ENCODE measurements around the gene MAP2K7. TPM values are rescaled to one million over a fixed set of nuclear protein-coding genes. Genes with fewer than 3 reads are reported as not detected.
"Not testable (repeated sequence)": the region's sequence is repeated elsewhere in the genome, so short reads cannot be mapped to it uniquely, and the experiment has no call there.

MAP2K7 gene
- total RNA-seq, 1 experiment from 2014 or later, result 39.4 TPM

DNA sequence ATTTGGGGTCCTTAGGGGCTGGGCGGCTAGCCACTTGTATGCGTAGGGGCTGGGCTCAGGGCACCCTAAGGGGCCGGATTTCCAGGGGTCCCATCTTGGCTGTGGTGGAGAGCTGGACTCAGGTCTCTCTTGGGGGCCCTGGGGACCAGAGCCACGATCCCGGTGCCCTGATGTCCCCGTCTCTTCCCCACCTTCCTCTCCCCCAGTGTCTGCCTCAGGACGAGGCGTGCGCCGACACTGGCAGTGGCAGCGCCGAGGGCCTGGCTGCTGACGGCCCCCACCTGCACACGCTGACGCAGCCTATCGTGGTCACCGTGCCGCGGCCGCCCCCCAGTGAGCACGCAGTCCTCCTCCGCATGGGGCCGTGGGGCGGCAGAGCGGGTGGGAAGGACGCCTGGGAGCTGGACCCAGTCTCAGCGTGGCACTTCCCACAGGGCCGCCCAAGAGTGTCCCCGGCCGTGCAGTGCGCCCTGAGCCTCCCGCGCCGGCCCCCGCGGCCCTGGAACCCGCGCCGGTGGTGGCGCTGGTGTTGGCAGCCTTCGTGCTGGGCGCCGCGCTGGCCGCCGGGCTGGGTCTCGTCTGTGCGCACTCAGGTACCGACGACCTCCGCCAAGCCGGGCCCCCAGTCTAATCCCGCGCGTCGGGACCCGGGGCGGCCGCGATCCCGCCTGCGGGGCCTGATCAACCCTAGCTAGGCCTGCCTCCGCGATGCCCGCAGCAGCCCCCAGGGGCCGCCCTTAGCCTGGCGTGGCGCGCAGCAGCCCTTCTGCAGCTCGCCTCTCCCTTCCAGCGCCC lies 13.8 kb downstream of the MAP2K7 start (continued):
- TF ChIP-seq, protein P1, sequence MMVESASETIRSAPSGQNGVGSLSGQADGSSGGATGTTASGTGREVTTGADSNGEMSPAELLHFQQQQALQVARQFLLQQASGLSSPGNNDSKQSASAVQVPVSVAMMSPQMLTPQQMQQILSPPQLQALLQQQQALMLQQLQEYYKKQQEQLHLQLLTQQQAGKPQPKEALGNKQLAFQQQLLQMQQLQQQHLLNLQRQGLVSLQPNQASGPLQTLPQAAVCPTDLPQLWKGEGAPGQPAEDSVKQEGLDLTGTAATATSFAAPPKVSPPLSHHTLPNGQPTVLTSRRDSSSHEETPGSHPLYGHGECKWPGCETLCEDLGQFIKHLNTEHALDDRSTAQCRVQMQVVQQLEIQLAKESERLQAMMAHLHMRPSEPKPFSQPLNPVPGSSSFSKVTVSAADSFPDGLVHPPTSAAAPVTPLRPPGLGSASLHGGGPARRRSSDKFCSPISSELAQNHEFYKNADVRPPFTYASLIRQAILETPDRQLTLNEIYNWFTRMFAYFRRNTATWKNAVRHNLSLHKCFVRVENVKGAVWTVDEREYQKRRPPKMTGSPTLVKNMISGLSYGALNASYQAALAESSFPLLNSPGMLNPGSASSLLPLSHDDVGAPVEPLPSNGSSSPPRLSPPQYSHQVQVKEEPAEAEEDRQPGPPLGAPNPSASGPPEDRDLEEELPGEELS (CRISPR knock-in tag; IDR thresholded peaks at IDR 0.05), result no peak; the same call in 1 of the 2 replicates
- TF ChIP-seq, protein P2, sequence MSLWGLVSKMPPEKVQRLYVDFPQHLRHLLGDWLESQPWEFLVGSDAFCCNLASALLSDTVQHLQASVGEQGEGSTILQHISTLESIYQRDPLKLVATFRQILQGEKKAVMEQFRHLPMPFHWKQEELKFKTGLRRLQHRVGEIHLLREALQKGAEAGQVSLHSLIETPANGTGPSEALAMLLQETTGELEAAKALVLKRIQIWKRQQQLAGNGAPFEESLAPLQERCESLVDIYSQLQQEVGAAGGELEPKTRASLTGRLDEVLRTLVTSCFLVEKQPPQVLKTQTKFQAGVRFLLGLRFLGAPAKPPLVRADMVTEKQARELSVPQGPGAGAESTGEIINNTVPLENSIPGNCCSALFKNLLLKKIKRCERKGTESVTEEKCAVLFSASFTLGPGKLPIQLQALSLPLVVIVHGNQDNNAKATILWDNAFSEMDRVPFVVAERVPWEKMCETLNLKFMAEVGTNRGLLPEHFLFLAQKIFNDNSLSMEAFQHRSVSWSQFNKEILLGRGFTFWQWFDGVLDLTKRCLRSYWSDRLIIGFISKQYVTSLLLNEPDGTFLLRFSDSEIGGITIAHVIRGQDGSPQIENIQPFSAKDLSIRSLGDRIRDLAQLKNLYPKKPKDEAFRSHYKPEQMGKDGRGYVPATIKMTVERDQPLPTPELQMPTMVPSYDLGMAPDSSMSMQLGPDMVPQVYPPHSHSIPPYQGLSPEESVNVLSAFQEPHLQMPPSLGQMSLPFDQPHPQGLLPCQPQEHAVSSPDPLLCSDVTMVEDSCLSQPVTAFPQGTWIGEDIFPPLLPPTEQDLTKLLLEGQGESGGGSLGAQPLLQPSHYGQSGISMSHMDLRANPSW (CRISPR knock-in tag; conservative IDR thresholded peaks at IDR 0.05; ENCODE audit: low read depth), result no peak

DNA sequence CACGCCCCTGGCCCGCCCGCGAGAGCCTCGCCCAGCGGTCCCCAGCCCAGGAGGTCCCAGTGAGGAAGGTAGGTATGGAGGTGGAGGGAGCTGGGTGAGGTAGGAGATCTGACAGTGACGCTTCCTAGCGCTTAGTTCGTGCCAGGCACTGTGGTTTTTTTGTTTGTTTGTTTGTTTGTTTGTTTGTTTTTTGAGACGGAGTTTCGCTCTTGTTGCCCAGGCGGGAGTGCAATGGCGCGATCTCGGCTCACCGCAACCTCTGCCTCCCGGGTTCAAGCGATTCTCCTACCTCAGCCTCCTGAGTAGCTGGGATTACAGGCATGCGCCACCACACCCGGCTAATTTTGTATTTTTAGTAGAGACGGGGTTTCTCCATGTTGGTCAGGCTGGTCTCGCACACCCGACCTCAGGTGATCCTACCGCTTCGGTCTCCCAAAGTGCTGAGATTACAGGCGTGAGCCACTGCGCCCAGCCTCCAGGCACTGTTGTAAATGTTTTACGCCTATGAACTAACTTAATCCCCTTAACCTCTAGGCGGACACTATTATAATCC lies 14.5 kb downstream of the MAP2K7 start:
- H3K36me3 Mint-ChIP-seq; ATAC-seq; H3K9me3 Mint-ChIP-seq; H3K4me1 Mint-ChIP-seq; DNase-seq (ENCODE audit: low spot score); H3K27ac Mint-ChIP-seq: not testable (repeated sequence)
- ChIA-PET POLR2A (interaction anchor here (1.0 to 1.5 kb wide), 2 partner anchors 49 to 56 kb away, joined by 4 to 6 read pairs; no protein-coding TSS in a partner anchor), CTCF (interaction anchor here (0.7 to 7.2 kb wide), 23 partner anchors 8 to 154 kb away, joined by 3 to 70 read pairs (median 5); partner anchors contain the start of genes EVI5L, LRRC8E, MAP2K7 and PRR36)
- TF ChIP-seq, protein P1 (CRISPR knock-in tag; IDR thresholded peaks at IDR 0.05), result 0 out of 2 replicates have a peak, but pooled peaks have one; percentile 53
- TF ChIP-seq ZNF423 (CRISPR knock-in tag; IDR thresholded peaks at IDR 0.05), result peak; percentile 87; the same call in 1 of the 2 replicates
- H3K4me3 Mint-ChIP-seq, result peak overlapping the region; percentile 63
- peaks cover 57% of the 10 kb centered on the region for H3K27me3 Mint-ChIP-seq (ENCODE audit: low read depth)

DNA sequence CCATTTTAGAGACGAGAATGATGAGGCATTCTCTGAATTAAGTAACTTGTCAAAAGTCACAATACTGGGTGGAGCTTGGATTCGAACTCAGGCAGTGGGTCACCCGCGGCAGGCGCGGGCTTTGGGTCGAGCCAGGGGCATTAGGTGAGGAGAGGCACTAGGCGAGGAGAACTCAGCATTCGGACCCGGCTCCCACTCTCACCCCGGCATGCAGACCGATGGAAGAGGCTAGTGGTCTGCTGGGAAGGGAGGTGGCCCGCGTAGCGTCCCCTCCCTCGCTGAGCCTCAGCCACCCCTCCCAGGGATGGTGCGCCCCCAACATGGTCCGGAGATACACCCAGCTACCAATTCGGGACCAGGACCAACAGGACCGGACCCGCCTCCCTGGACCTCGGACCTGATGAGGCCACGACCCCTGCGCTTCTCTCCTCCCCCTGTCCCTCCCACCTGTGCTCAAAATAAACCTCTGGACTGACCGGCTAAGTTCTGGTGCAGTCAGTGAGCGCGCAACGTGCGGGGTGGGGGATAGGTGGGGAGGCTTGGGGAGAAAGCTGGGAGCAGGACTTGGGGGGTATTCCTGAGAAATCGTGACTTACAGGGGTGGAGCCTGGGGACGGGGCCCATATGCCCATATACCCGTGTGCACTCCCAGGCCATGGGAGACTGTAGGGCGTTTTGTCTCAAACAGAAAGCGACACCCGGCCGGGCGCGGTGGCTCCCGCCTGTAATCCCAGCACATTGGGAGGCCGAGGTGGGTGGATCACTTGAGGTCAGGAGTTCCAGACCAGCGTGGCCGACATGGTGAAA lies 15.1 kb downstream of the MAP2K7 start:
- no peak overlapping the region for H3K27ac Mint-ChIP-seq
- peaks cover 57% of the 10 kb centered on the region for H3K27me3 Mint-ChIP-seq (ENCODE audit: low read depth)
- CTCF ChIA-PET, result interaction anchor here (1.2 to 7.2 kb wide), 17 partner anchors 8 to 109 kb away, joined by 3 to 92 read pairs (median 22); partner anchors contain the start of genes LRRC8E, MAP2K7, PRR36 and TIMM44
- H3K9me3 Mint-ChIP-seq, result no peaks in the 10 kb centered on the region
- no peak for DNase-seq (ENCODE audit: low spot score)
- ATAC-seq, result no peak
- peak overlapping the region; percentile 75 for H3K4me3 Mint-ChIP-seq
- H3K4me1 Mint-ChIP-seq, result peaks cover 8% of the 10 kb centered on the region
- H3K36me3 Mint-ChIP-seq, result no peaks in the 10 kb centered on the region
- POLR2A ChIA-PET, result interaction anchor here (1.3 to 1.5 kb wide), 2 partner anchors 50 to 61 kb away, joined by 3 to 6 read pairs; no protein-coding TSS in a partner anchor
- TF ChIP-seq, protein P3, sequence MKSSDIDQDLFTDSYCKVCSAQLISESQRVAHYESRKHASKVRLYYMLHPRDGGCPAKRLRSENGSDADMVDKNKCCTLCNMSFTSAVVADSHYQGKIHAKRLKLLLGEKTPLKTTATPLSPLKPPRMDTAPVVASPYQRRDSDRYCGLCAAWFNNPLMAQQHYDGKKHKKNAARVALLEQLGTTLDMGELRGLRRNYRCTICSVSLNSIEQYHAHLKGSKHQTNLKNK (CRISPR knock-in tag; IDR thresholded peaks at IDR 0.05), result no peak
- TF ChIP-seq CREB1 (CRISPR knock-in tag; IDR thresholded peaks at IDR 0.05) (no peak), PRRX2 (CRISPR knock-in tag; IDR thresholded peaks at IDR 0.05) (no peak), SP1 (CRISPR knock-in tag; conservative IDR thresholded peaks at IDR 0.05) (no peak), CREM (CRISPR knock-in tag; IDR thresholded peaks at IDR 0.05) (no peak), ZNF138 (CRISPR knock-in tag; conservative IDR thresholded peaks at IDR 0.05) (no peak), NR3C1 (CRISPR knock-in tag; conservative IDR thresholded peaks at IDR 0.05; ENCODE audit: low read depth) (no peak), ZNF263 (CRISPR knock-in tag; IDR thresholded peaks at IDR 0.05; ENCODE audit: low read depth) (no peak)
- TF ChIP-seq, protein P4, sequence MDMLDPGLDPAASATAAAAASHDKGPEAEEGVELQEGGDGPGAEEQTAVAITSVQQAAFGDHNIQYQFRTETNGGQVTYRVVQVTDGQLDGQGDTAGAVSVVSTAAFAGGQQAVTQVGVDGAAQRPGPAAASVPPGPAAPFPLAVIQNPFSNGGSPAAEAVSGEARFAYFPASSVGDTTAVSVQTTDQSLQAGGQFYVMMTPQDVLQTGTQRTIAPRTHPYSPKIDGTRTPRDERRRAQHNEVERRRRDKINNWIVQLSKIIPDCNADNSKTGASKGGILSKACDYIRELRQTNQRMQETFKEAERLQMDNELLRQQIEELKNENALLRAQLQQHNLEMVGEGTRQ (CRISPR knock-in tag; IDR thresholded peaks at IDR 0.05), result no peak
- TF ChIP-seq, protein P5, sequence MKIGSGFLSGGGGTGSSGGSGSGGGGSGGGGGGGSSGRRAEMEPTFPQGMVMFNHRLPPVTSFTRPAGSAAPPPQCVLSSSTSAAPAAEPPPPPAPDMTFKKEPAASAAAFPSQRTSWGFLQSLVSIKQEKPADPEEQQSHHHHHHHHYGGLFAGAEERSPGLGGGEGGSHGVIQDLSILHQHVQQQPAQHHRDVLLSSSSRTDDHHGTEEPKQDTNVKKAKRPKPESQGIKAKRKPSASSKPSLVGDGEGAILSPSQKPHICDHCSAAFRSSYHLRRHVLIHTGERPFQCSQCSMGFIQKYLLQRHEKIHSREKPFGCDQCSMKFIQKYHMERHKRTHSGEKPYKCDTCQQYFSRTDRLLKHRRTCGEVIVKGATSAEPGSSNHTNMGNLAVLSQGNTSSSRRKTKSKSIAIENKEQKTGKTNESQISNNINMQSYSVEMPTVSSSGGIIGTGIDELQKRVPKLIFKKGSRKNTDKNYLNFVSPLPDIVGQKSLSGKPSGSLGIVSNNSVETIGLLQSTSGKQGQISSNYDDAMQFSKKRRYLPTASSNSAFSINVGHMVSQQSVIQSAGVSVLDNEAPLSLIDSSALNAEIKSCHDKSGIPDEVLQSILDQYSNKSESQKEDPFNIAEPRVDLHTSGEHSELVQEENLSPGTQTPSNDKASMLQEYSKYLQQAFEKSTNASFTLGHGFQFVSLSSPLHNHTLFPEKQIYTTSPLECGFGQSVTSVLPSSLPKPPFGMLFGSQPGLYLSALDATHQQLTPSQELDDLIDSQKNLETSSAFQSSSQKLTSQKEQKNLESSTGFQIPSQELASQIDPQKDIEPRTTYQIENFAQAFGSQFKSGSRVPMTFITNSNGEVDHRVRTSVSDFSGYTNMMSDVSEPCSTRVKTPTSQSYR (CRISPR knock-in tag; IDR thresholded peaks at IDR 0.05), result no peak
- TF ChIP-seq, protein P6, sequence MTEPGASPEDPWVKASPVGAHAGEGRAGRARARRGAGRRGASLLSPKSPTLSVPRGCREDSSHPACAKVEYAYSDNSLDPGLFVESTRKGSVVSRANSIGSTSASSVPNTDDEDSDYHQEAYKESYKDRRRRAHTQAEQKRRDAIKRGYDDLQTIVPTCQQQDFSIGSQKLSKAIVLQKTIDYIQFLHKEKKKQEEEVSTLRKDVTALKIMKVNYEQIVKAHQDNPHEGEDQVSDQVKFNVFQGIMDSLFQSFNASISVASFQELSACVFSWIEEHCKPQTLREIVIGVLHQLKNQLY (CRISPR knock-in tag; IDR thresholded peaks at IDR 0.05), result no peak
- TF ChIP-seq, protein P7, sequence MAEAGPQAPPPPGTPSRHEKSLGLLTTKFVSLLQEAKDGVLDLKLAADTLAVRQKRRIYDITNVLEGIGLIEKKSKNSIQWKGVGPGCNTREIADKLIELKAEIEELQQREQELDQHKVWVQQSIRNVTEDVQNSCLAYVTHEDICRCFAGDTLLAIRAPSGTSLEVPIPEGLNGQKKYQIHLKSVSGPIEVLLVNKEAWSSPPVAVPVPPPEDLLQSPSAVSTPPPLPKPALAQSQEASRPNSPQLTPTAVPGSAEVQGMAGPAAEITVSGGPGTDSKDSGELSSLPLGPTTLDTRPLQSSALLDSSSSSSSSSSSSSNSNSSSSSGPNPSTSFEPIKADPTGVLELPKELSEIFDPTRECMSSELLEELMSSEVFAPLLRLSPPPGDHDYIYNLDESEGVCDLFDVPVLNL (CRISPR knock-in tag; IDR thresholded peaks at IDR 0.05; ENCODE audit: borderline replicate concordance, low read depth), result no peak
